ENCODE data around the gene EPB41.

EPB41 gene

DNA sequence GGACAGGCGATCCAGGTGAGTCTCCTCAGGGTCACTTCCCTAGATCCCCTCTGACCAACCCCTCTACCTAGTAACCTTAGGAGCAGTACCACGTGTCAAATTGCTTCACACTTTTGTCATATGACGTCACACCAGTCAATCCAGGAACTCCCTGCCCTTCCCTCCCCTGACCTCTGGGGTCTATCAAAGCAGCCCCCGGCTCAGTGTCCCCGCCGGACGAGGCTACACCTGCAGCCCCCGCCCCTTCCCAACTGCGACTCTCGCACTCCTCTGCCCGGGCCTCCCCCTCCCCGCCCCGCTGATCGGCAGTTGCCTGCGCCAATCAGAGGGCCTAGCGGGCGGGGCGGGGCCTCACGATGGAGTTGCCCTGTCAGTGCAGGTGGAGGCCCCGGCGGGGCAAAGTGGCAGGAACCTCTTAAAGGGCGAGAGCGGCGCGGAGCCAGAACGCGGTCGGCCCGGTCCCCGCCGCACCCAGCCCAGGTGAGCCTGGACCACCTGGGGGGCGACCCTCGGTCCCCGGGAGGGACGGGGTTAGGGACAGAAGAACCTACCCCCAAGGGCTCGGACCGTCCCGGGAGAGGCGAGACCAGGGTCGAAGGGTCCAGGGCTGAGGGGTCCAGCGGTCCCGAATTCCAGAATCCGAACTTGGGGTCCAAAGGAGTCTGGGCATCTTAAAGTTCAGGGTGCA, 27.5 kb upstream of the EPB41 start (continued):
- TF ChIP-seq BCL11A (tag by site-specific recombination; IDR thresholded peaks at IDR 0.05; ENCODE audit: low read depth) (no peak; the same call in 1 of the 2 replicates), ZNF768 (tag by site-specific recombination; IDR thresholded peaks at IDR 0.05) (no peak), SALL2 (tag by site-specific recombination; IDR thresholded peaks at IDR 0.05; ENCODE audit: borderline replicate concordance) (no peak), ZNF146 (tag by site-specific recombination; IDR thresholded peaks at IDR 0.05) (no peak), ZNF169 (tag by site-specific recombination; IDR thresholded peaks at IDR 0.05) (no peak), GFI1B (tag by site-specific recombination; IDR thresholded peaks at IDR 0.05) (no peak), GLI2 (tag by site-specific recombination; IDR thresholded peaks at IDR 0.05; ENCODE audit: borderline replicate concordance, low read depth) (no peak), GLIS1 (tag by site-specific recombination; IDR thresholded peaks at IDR 0.05) (peak; percentile 71), ZNF155 (tag by site-specific recombination; IDR thresholded peaks at IDR 0.05) (no peak), ZNF132 (tag by site-specific recombination; IDR thresholded peaks at IDR 0.05; ENCODE audit: borderline replicate concordance) (no peak), RBAK (tag by site-specific recombination; IDR thresholded peaks at IDR 0.05) (no peak), ZNF701 (tag by site-specific recombination; IDR thresholded peaks at IDR 0.05) (no peak), ZNF560 (tag by site-specific recombination; IDR thresholded peaks at IDR 0.05; ENCODE audit: borderline replicate concordance) (no peak), PATZ1 (tag by site-specific recombination; IDR thresholded peaks at IDR 0.05) (peak; percentile 89), ZBTB17 (tag by site-specific recombination; IDR thresholded peaks at IDR 0.05) (peak; percentile 49; the same call in 1 of the 2 replicates), ZNF24 (tag by site-specific recombination; IDR thresholded peaks at IDR 0.05) (no peak), ZNF596 (tag by site-specific recombination; IDR thresholded peaks at IDR 0.05) (no peak), ZNF37A (tag by site-specific recombination; IDR thresholded peaks at IDR 0.05) (no peak), ZXDB (tag by site-specific recombination; IDR thresholded peaks at IDR 0.05) (peak; percentile 87; the same call in 1 of the 2 replicates), TRIM28 (IDR thresholded peaks at IDR 0.05; ENCODE audit: borderline replicate concordance, low read length) (no peak), ZNF571 (tag by site-specific recombination; IDR thresholded peaks at IDR 0.05) (no peak), OVOL3 (tag by site-specific recombination; IDR thresholded peaks at IDR 0.05) (no peak), ZNF2 (tag by site-specific recombination; IDR thresholded peaks at IDR 0.05) (no peak; the same call in 1 of the 2 replicates), ZNF621 (tag by site-specific recombination; IDR thresholded peaks at IDR 0.05) (no peak), ZNF623 (tag by site-specific recombination; IDR thresholded peaks at IDR 0.05) (no peak), ZNF416 (tag by site-specific recombination; IDR thresholded peaks at IDR 0.05) (no peak), ZNF19 (tag by site-specific recombination; IDR thresholded peaks at IDR 0.05; ENCODE audit: low read depth) (no peak), ZNF654 (tag by site-specific recombination; IDR thresholded peaks at IDR 0.05; ENCODE audit: low read depth) (no peak), HOXD13 (CRISPR knock-in tag; IDR thresholded peaks at IDR 0.05; ENCODE audit: borderline replicate concordance) (no peak), SCRT2 (tag by site-specific recombination; IDR thresholded peaks at IDR 0.05) (no peak), ZBTB10 (tag by site-specific recombination; IDR thresholded peaks at IDR 0.05) (peak; percentile 68; the same call in 1 of the 2 replicates), ZNF549 (tag by site-specific recombination; IDR thresholded peaks at IDR 0.05) (no peak), ZNF561 (tag by site-specific recombination; IDR thresholded peaks at IDR 0.05; ENCODE audit: borderline replicate concordance) (peak; percentile 76; the same call in 1 of the 2 replicates), ZNF23 (tag by site-specific recombination; IDR thresholded peaks at IDR 0.05; ENCODE audit: borderline replicate concordance) (no peak)
- TF ChIP-seq, protein P1, sequence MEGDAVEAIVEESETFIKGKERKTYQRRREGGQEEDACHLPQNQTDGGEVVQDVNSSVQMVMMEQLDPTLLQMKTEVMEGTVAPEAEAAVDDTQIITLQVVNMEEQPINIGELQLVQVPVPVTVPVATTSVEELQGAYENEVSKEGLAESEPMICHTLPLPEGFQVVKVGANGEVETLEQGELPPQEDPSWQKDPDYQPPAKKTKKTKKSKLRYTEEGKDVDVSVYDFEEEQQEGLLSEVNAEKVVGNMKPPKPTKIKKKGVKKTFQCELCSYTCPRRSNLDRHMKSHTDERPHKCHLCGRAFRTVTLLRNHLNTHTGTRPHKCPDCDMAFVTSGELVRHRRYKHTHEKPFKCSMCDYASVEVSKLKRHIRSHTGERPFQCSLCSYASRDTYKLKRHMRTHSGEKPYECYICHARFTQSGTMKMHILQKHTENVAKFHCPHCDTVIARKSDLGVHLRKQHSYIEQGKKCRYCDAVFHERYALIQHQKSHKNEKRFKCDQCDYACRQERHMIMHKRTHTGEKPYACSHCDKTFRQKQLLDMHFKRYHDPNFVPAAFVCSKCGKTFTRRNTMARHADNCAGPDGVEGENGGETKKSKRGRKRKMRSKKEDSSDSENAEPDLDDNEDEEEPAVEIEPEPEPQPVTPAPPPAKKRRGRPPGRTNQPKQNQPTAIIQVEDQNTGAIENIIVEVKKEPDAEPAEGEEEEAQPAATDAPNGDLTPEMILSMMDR (tag by site-specific recombination; IDR thresholded peaks at IDR 0.05): no peak
